Chondrocyte (in vitro differentiated cells): ENCODE results near the gene KCNK17. TPM values are rescaled to one million over a fixed set of nuclear protein-coding genes. Genes with fewer than 3 reads are reported as not detected.

Experiments used
- DNase-seq: peaks from one replicate; pipeline ENCODE4 v3.0.0; 2021; ENCODE audit warnings: mixed read lengths, low spot score
- H3K27ac Mint-ChIP-seq: one replicate; pipeline ENCODE4 v1.8.0; 2021; ENCODE audit warnings: mild to moderate bottlenecking, moderate library complexity, mixed read lengths; ENCODE audit not compliant: unreplicated experiment
- H3K27me3 Mint-ChIP-seq: 2 replicates; pipeline ENCODE4 v1.8.0; 2021; ENCODE audit warnings: low read depth, mixed read lengths
- H3K36me3 Mint-ChIP-seq: 2 replicates; pipeline ENCODE4 v1.8.0; 2021; ENCODE audit warnings: low read depth, mixed read lengths
- H3K4me1 Mint-ChIP-seq: 2 replicates; pipeline ENCODE4 v1.8.0; 2021; ENCODE audit warnings: low read depth, mild to moderate bottlenecking, mixed read lengths
- H3K4me3 Mint-ChIP-seq: one replicate; pipeline ENCODE4 v1.8.0; 2021; ENCODE audit warnings: mild to moderate bottlenecking, moderate library complexity, mixed read lengths; ENCODE audit not compliant: unreplicated experiment
- H3K9me3 Mint-ChIP-seq: 2 replicates; pipeline ENCODE4 v1.8.0; 2021; ENCODE audit warnings: low read depth, mixed read lengths
- CTCF ChIP-seq: fragments of 200-600 bp; sonication (generic); IDR thresholded peaks from 2 replicates; pipeline ENCODE4 v1.5.0; 2021; ENCODE audit warnings: antibody characterized with exemption, mild to moderate bottlenecking, moderate library complexity
- total RNA-seq: library from RNA; stranded (reverse); gene quantifications from 3 replicates; pipeline ENCODE4 v1.2.1, GENCODE V29; 2021

The KCNK17 gene
- total RNA-seq, 1 donor from 2014 or later = not detected

GRCh38 chr6:39304951-39305350 is 9.3 kb downstream of the KCNK17 start:
- DNase-seq = no peak
- peaks cover 33% of the 10 kb centered on the region for H3K27me3 Mint-ChIP-seq

GRCh38 chr6:39303425-39304153 is 10.6 kb downstream of the KCNK17 start:
- TF ChIP-seq CTCF = peak; percentile 34
- no peak for DNase-seq
- Mint-ChIP-seq H3K4me3 (no peak overlapping the region), H3K4me1 (peaks cover 3% of the 10 kb centered on the region), H3K9me3 (no peaks in the 10 kb centered on the region), H3K27me3 (peaks cover 34% of the 10 kb centered on the region), H3K36me3 (no peaks in the 10 kb centered on the region), H3K27ac (no peak overlapping the region)

More at GRCh38 chr6:39304951-39305350, 9.3 kb downstream of the KCNK17 start:
- H3K27ac Mint-ChIP-seq = no peak overlapping the region
- H3K4me3 Mint-ChIP-seq = no peak overlapping the region
- H3K9me3 Mint-ChIP-seq = no peaks in the 10 kb centered on the region
- H3K4me1 Mint-ChIP-seq = peaks cover 3% of the 10 kb centered on the region
- no peaks in the 10 kb centered on the region for H3K36me3 Mint-ChIP-seq
- TF ChIP-seq CTCF = no peak

DNA sequence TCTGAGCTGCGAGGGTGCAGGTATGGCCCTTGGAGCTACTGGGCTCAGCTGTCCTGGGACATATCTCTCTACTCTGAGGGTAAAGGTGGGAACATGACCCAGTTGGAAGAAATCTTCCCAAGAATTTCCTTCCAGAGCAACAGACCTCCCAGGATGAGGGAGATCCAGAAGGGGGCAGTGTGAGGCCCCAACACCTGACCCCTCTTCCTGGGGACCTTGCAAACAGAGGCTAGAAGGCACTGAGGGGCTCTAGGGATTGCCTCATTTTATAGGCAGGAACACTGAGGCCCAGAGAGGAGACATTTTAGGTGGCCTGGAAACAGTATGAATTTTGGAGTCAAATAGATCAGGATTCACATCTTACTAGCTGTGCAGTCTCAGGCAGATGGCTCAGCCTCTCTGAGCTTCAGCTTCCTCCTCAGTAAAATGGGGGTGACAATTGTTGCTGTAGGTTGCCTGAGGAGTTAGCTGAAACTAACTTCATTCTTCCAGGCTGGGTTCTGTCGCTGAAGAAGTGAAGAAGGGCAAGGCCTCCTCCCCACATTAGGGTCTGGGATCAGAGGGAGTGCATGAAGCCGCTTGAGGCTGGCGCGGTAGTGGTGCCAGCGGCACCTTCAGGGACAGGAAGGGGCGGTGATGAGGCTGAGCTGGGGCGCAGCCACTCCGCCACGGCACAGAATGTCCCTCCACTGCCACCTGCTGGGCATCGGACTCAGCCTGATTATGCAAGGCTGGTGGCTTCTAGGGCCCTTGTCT is 11.4 kb downstream of the KCNK17 start:
- H3K4me1 Mint-ChIP-seq = peaks cover 3% of the 10 kb centered on the region
- no peaks in the 10 kb centered on the region for H3K36me3 Mint-ChIP-seq
- peaks cover 32% of the 10 kb centered on the region for H3K27me3 Mint-ChIP-seq
- no peak for DNase-seq
- H3K9me3 Mint-ChIP-seq = no peaks in the 10 kb centered on the region
- H3K4me3 Mint-ChIP-seq = peak overlapping the region; percentile 43
- TF ChIP-seq CTCF = peak; percentile 96
- no peak overlapping the region for H3K27ac Mint-ChIP-seq

GRCh38 chr6:39302011-39302410 is 12.2 kb downstream of the KCNK17 start:
- Mint-ChIP-seq H3K27me3 (peaks cover 24% of the 10 kb centered on the region), H3K4me3 (no peak overlapping the region), H3K4me1 (peaks cover 4% of the 10 kb centered on the region), H3K27ac (no peak overlapping the region), H3K9me3 (no peaks in the 10 kb centered on the region), H3K36me3 (no peaks in the 10 kb centered on the region)
- TF ChIP-seq CTCF = no peak
- no peak for DNase-seq

- DNase-seq = no peak
- H3K27me3 Mint-ChIP-seq = peaks cover 23% of the 10 kb centered on the region
- H3K4me3 Mint-ChIP-seq = no peak overlapping the region
- H3K36me3 Mint-ChIP-seq = no peaks in the 10 kb centered on the region
- H3K9me3 Mint-ChIP-seq = no peaks in the 10 kb centered on the region
- H3K4me1 Mint-ChIP-seq = peaks cover 7% of the 10 kb centered on the region
- no peak overlapping the region for H3K27ac Mint-ChIP-seq
- TF ChIP-seq CTCF = peak; percentile 33
Measured at GRCh38 chr6:39301606-39302005, 12.6 kb downstream of the KCNK17 start.
